ENCODE data around the gene TFF2.

The TFF2 gene

DNA sequence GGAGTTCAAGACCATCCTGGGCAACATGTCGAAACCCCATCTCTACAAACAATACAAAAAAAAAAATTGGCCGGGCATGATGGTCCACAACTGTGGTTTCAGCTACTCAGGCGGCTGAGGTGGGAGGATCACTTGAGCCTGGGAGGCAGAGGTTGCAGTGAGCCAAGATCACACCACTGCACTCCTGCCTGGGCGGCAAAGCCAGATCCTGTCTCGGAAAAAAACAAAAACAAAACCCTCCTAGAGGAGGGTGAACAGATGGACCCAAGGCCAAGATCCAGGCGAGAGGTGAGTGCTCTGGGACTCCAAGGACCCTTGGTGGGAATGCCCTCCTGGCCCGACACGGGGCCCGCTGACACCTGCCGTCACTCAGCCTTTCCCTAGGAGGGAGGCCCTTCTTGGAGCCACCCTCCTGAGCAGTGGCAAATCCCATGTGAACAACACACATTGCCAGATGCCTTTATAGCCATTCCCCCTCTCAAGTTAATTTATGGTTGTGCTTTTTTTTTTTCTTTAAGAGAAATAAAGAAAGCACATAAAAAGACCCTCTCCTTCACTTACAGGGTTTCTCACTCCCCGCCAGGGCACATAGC, 380 bp downstream of the TFF2 start:
- in situ Hi-C loops (cut with MboI; ENCODE audit: low pct_unique_long_range_greater_than_20kb, low sequenced_read_pairs, unreplicated experiment) = no loop called here
- no peak for DNase-seq (ENCODE audit: low spot score)
- TF ChIP-seq CTCF (IDR thresholded peaks at IDR 0.05; ENCODE audit: extremely low read depth, insufficient read depth, missing control alignments) = no peak

DNA sequence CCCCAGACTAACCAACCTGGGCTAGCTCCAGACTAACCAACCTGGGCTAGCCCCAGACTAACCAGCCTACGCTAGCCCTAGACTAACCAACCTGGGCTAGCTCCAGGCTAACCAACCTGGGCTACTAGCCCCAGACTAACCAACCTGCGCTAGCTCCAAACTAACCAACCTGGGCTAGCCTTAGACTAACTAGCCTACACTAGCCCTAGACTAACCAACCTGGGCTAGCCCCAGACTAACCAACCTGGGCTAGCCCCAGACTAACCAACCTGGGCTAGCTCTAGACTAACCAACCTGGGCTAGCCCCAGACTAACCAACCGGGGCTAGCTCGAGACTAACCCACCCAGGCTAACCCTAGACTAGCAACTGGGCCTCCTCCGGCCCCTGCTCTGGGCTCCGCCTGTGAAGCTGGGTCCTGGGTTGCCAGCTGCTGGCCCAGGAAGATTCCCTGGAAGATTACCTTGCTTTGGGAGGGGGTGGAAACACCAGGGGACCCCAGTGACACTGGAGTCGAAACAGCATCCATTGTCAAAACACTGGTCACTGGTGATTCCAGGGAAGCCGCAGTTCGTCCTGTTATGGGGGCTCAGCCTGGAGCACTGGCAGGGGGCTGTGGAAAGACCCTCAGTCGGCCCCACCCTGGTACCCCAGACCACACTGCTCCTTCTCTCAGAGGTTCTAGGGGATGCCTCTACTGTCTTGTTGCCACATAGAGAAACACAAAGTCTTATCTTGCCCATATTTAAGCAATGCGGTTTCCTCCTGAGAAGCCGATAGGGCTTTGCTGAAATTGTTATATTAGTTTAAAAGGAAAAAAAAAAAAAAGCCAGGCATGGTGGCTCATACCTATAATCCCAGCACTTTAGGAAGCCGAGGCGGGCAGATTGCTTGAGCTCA, 1.1 kb downstream of the TFF2 start:
- no peak for DNase-seq (ENCODE audit: low spot score)
- in situ Hi-C loops (cut with MboI; ENCODE audit: low pct_unique_long_range_greater_than_20kb, low sequenced_read_pairs, unreplicated experiment) = loop anchor here (25.0 kb wide), 1 partner anchor 463 kb away; no protein-coding TSS in a partner anchor
- TF ChIP-seq CTCF (IDR thresholded peaks at IDR 0.05; ENCODE audit: extremely low read depth, insufficient read depth, missing control alignments) = no peak

DNA sequence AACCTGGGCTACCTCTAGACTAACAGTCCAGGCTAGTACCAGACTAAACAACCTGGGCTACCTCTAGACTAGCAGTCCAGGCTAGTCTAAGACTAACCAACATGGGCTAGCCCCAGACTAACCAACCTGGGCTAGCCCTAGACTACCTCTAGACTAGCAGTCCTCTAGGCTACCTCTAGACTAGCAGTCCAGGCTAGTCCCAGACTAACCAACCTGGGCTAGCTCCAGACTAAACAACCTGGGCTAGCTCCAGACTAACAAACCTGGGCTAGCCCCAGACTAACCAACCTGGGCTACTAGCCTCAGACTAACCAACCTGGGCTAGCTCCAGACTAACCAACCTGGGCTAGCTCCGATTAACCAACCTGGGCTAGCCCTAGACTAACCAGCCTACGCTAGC, 2.0 kb downstream of the TFF2 start:
- in situ Hi-C loops (cut with MboI; ENCODE audit: low pct_unique_long_range_greater_than_20kb, low sequenced_read_pairs, unreplicated experiment) = loop anchor here (25.0 kb wide), 1 partner anchor 464 kb away; no protein-coding TSS in a partner anchor
- no peak for TF ChIP-seq CTCF (IDR thresholded peaks at IDR 0.05; ENCODE audit: extremely low read depth, insufficient read depth, missing control alignments)

GRCh38 chr21:42347601-42348327, 3.0 kb downstream of the TFF2 start:
- no peak for DNase-seq (ENCODE audit: low spot score)
- in situ Hi-C loops (cut with MboI; ENCODE audit: low pct_unique_long_range_greater_than_20kb, low sequenced_read_pairs, unreplicated experiment) = loop anchor here (25.0 kb wide), 1 partner anchor 465 kb away; no protein-coding TSS in a partner anchor
- TF ChIP-seq CTCF (IDR thresholded peaks at IDR 0.05; ENCODE audit: extremely low read depth, insufficient read depth, missing control alignments) = no peak

More for the DNA sequence above, 2.0 kb downstream of the TFF2 start:
- DNase-seq (ENCODE audit: low spot score) = no peak

- no peak for DNase-seq (ENCODE audit: low spot score)
- in situ Hi-C loops (cut with MboI; ENCODE audit: low pct_unique_long_range_greater_than_20kb, low sequenced_read_pairs, unreplicated experiment) = loop anchor here (25.0 kb wide), 1 partner anchor 465 kb away; no protein-coding TSS in a partner anchor
- TF ChIP-seq CTCF (IDR thresholded peaks at IDR 0.05; ENCODE audit: extremely low read depth, insufficient read depth, missing control alignments) = no peak
These were observed 3.8 kb downstream of the TFF2 start for GRCh38 chr21:42346866-42347600.

DNA sequence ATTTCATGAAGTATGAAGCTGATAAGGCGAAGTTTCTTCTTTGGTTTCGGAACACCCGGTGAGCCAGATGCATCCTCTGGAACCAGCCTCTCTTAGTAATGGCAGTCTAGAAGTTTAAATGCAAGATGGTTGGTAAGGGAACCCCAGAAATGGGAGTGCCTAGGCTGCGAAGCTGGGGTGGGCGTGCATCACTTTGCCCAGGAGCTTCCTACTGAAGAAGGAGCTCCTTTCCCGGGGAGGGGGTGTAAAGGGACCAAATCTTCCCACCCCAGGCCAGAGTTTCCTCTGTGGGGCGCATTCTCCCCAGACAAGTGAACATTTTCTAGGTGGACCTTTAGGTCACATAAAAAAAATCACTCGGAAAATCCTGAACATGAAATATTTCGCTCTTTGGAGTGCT, 4.4 kb downstream of the TFF2 start:
- no peak for DNase-seq (ENCODE audit: low spot score)
- TF ChIP-seq CTCF (IDR thresholded peaks at IDR 0.05; ENCODE audit: extremely low read depth, insufficient read depth, missing control alignments) = no peak
- in situ Hi-C loops (cut with MboI; ENCODE audit: low pct_unique_long_range_greater_than_20kb, low sequenced_read_pairs, unreplicated experiment) = loop anchor here (25.0 kb wide), 1 partner anchor 466 kb away; no protein-coding TSS in a partner anchor
